ENCODE results near the gene ABL2.
A peak's percentile ranks its signal among the peaks of the same experiment; 100 is the strongest.
"Not testable (repeated sequence)": the region's sequence is repeated elsewhere in the genome, so short reads cannot be mapped to it uniquely, and the experiment has no call there.

Gene ABL2

GRCh38 chr1:179135168-179135567, 94.3 kb downstream of the ABL2 start:
- not testable (repeated sequence) for DNase-seq (ENCODE audit: low spot score)

GRCh38 chr1:179129702-179130473, 99.6 kb downstream of the ABL2 start:
- peak; percentile 57 for DNase-seq (ENCODE audit: low spot score)

GRCh38 chr1:179128520-179128919, 101.0 kb downstream of the ABL2 start:
- DNase-seq (ENCODE audit: low spot score), result no peak

GRCh38 chr1:179127163-179127895, 102.1 kb downstream of the ABL2 start:
- no peak for DNase-seq (ENCODE audit: low spot score)

- no peak for DNase-seq (ENCODE audit: low spot score)
Observed at GRCh38 chr1:179126338-179127060, 103.0 kb downstream of the ABL2 start.

GRCh38 chr1:179124873-179125272, 104.6 kb downstream of the ABL2 start:
- no peak for DNase-seq (ENCODE audit: low spot score)

- DNase-seq (ENCODE audit: low spot score), result peak; percentile 56
Observed at GRCh38 chr1:179121159-179121938, 108.1 kb downstream of the ABL2 start.

GRCh38 chr1:179120736-179121135, 108.7 kb downstream of the ABL2 start:
- no peak for DNase-seq (ENCODE audit: low spot score)

GRCh38 chr1:179119513-179119912, 110.0 kb downstream of the ABL2 start:
- DNase-seq (ENCODE audit: low spot score), result no peak

GRCh38 chr1:179115181-179115580, 114.3 kb downstream of the ABL2 start:
- no peak for DNase-seq (ENCODE audit: low spot score)

GRCh38 chr1:179108644-179109043, 120.8 kb downstream of the ABL2 start:
- no peak for DNase-seq (ENCODE audit: low spot score)

- no peak for DNase-seq (ENCODE audit: low spot score)
Observed at GRCh38 chr1:179107706-179108629, 121.5 kb downstream of the ABL2 start.

GRCh38 chr1:179105393-179105792, 124.1 kb downstream of the ABL2 start:
- no peak for DNase-seq (ENCODE audit: low spot score)

- DNase-seq (ENCODE audit: low spot score), result no peak
Observed at GRCh38 chr1:179104611-179105250, 124.7 kb downstream of the ABL2 start.

- DNase-seq (ENCODE audit: low spot score), result no peak
Observed at GRCh38 chr1:179103999-179104398, 125.5 kb downstream of the ABL2 start.

GRCh38 chr1:179101566-179101965, 127.9 kb downstream of the ABL2 start:
- no peak for DNase-seq (ENCODE audit: low spot score)

- no peak for DNase-seq (ENCODE audit: low spot score)
Observed at GRCh38 chr1:179099891-179100290, 129.6 kb downstream of the ABL2 start.

GRCh38 chr1:179095924-179096323, 133.6 kb downstream of the ABL2 start:
- no peak for DNase-seq (ENCODE audit: low spot score)

- no peak for DNase-seq (ENCODE audit: low spot score)
Observed at GRCh38 chr1:179095377-179095776, 134.1 kb downstream of the ABL2 start.

GRCh38 chr1:179094818-179095217, 134.7 kb downstream of the ABL2 start:
- no peak for DNase-seq (ENCODE audit: low spot score)
